CD4-positive, alpha-beta memory T cell (primary cell): ENCODE results near the gene KAT2A. TPM values are rescaled to one million over a fixed set of nuclear protein-coding genes. Genes with fewer than 3 reads are reported as not detected.

ENCODE experiments used
- CTCF ChIA-PET: fragments of 350-600 bp; sonication (Branson Sonifier 250); formaldehyde crosslinking; loops from one replicate; lab custom pipeline; 2021; ENCODE audit warnings: inconsistent platforms; ENCODE audit not compliant: partially characterized antibody; lab: Charles Lee
- POLR2A ChIA-PET: fragments of 350-600 bp; sonication (Branson Sonifier 250); formaldehyde crosslinking; loops from one replicate; lab custom pipeline; 2021; ENCODE audit not compliant: partially characterized antibody; lab: Charles Lee
- DNase-seq, 5 donors: peaks; one replicate each; pipeline versions ENCODE4 v3.0.0 to v3.0.0-alpha.2; 2020 to 2022; ENCODE audit warnings: mixed read lengths in 1 of 5
- H3K27ac ChIP-seq: one replicate; pipeline ENCODE4 v1.7.0; 2013; ENCODE audit warnings: low read depth, low read length
- H3K27me3 ChIP-seq: 2 replicates; pipeline ENCODE4 v1.7.0; 2013; ENCODE audit warnings: mild to moderate bottlenecking, low read length, moderate library complexity; ENCODE audit not compliant: insufficient read depth
- H3K36me3 ChIP-seq: 2 replicates; pipeline ENCODE4 v1.7.0; 2013; ENCODE audit warnings: mild to moderate bottlenecking, low read length, moderate library complexity; ENCODE audit not compliant: insufficient read depth
- H3K4me1 ChIP-seq: 2 replicates; pipeline ENCODE4 v1.7.0; 2013; ENCODE audit warnings: mild to moderate bottlenecking, low read length, moderate library complexity; ENCODE audit not compliant: insufficient read depth
- H3K4me3 ChIP-seq, 2 donors: one replicate each; pipeline ENCODE4 v1.7.0; 2013; ENCODE audit warnings: low read length in 2 of 2, mild to moderate bottlenecking in 1 of 2
- H3K9me3 ChIP-seq, 2 donors: one replicate each; pipeline ENCODE4 v1.7.0; 2013; ENCODE audit warnings: low read length in 2 of 2, control low read depth in 1 of 2; ENCODE audit not compliant: control insufficient read depth in 1 of 2
- H3K27ac Mint-ChIP-seq, 7 donors: one replicate each; pipeline ENCODE4 v1.8.0; 2020 to 2021; ENCODE audit warnings: mixed read lengths in 7 of 7, mild to moderate bottlenecking in 6 of 7, inconsistent platforms in 3 of 7, moderate library complexity in 3 of 7
- H3K27me3 Mint-ChIP-seq, 2 donors: one replicate each; pipeline ENCODE4 v1.8.0; 2020 to 2021; ENCODE audit warnings: mixed read lengths in 2 of 2
- H3K36me3 Mint-ChIP-seq, 2 donors: one replicate each; pipeline ENCODE4 v1.8.0; 2020 to 2021; ENCODE audit warnings: mixed read lengths in 2 of 2, inconsistent platforms in 1 of 2, mild to moderate bottlenecking in 1 of 2
- H3K4me1 Mint-ChIP-seq, 4 donors: one replicate each; pipeline ENCODE4 v1.8.0; 2020 to 2021; ENCODE audit warnings: mixed read lengths in 4 of 4, mild to moderate bottlenecking in 1 of 4
- H3K4me3 Mint-ChIP-seq, 8 donors: one replicate each; pipeline ENCODE4 v1.8.0; 2020 to 2021; ENCODE audit warnings: mixed read lengths in 8 of 8, mild to moderate bottlenecking in 7 of 8, moderate library complexity in 6 of 8, inconsistent platforms in 3 of 8
- H3K9me3 Mint-ChIP-seq, 8 donors: one replicate each; pipeline ENCODE4 v1.8.0; 2020 to 2021; ENCODE audit warnings: mixed read lengths in 8 of 8, mild to moderate bottlenecking in 5 of 8, inconsistent platforms in 3 of 8, moderate library complexity in 1 of 8
- intact Hi-C: fragments of 100-400 bp; cut with micrococcal nuclease; formaldehyde crosslinking; loops from one replicate; pipeline ENCODE4 v1.15.1; 2023
- polyA plus RNA-seq, 2 donors: library from polyadenylated mRNA; unstranded; fragments of 300-500 nt; fragmentation: Illumina TruSeq; gene quantifications; one replicate each; pipeline ENCODE4 v1.2.3, GENCODE V29; 2021
- total RNA-seq, 2 experiments: library from RNA; stranded (reverse); gene quantifications; one replicate each; pipeline ENCODE4 v1.2.3, GENCODE V29; 2021

Gene KAT2A
- total and polyA plus RNA-seq, 4 experiments from 2014 or later, result 5.9 to 39.9 (median 22.9) TPM

- Histone ChIP-seq H3K4me1 (peaks cover 3% of the 10 kb centered on the region), H3K36me3 (no peaks in the 10 kb centered on the region), H3K9me3 (no peaks in the 10 kb centered on the region), H3K27me3 (peaks cover 3% of the 10 kb centered on the region), H3K4me3 (no peak overlapping the region), H3K27ac (no peak overlapping the region)
- intact Hi-C loops, result no loop called here
- ChIA-PET POLR2A (no interaction called here), CTCF (no interaction called here)
- peaks cover 0 to 3% (median 1%) of the 10 kb centered on the region in 4 donors for H3K4me1 Mint-ChIP-seq
- H3K27ac Mint-ChIP-seq, result no peak overlapping the region
- no peaks in the 10 kb centered on the region for H3K36me3 Mint-ChIP-seq
- no peak for DNase-seq
- H3K9me3 Mint-ChIP-seq, result no peaks in the 10 kb centered on the region
- H3K27me3 Mint-ChIP-seq, result peaks cover 13 to 21% of the 10 kb centered on the region in 2 donors
- H3K4me3 Mint-ChIP-seq, result no peak overlapping the region
These were observed 44.2 kb downstream of the KAT2A start for GRCh38 chr17:42076797-42077559.

DNA sequence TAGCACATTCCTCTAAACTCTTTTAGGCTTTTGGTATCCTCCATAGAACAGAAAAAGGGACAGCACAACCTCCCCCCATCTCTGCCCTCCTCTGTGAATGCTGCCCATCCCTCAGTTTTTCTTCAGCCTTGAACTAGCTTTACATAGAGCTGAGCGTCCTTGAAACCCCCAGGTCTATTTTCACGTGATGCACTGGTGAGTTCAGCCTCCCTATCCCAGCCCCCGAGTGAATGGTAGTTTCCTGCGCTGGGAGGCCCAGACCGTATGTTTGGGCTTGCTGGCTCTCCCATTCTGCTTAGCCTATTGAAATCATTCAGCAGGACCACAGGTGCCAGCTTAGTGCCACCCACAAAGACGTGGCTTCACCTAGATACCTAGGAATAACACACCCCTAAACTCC lies 45.4 kb downstream of the KAT2A start:
- Histone ChIP-seq H3K36me3 (no peaks in the 10 kb centered on the region), H3K9me3 (no peaks in the 10 kb centered on the region), H3K4me3 (no peak overlapping the region), H3K27me3 (peaks cover 13% of the 10 kb centered on the region), H3K27ac (no peak overlapping the region), H3K4me1 (peaks cover 8% of the 10 kb centered on the region)
- H3K4me3 Mint-ChIP-seq, result no peak overlapping the region
- no peaks in the 10 kb centered on the region for H3K9me3 Mint-ChIP-seq
- intact Hi-C loops, result no loop called here
- POLR2A ChIA-PET, result no interaction called here
- peaks cover 16 to 28% of the 10 kb centered on the region in 2 donors for H3K27me3 Mint-ChIP-seq
- H3K36me3 Mint-ChIP-seq, result no peaks in the 10 kb centered on the region
- DNase-seq, result no peak
- CTCF ChIA-PET, result interaction anchor here (0.9 kb wide), 1 partner anchor 10 kb away, joined by 3 read pairs; no protein-coding TSS in a partner anchor
- peak overlapping the region in 1 of 7 donors; percentile 29 for H3K27ac Mint-ChIP-seq
- peaks cover 0 to 5% (median 2%) of the 10 kb centered on the region in 4 donors for H3K4me1 Mint-ChIP-seq

DNA sequence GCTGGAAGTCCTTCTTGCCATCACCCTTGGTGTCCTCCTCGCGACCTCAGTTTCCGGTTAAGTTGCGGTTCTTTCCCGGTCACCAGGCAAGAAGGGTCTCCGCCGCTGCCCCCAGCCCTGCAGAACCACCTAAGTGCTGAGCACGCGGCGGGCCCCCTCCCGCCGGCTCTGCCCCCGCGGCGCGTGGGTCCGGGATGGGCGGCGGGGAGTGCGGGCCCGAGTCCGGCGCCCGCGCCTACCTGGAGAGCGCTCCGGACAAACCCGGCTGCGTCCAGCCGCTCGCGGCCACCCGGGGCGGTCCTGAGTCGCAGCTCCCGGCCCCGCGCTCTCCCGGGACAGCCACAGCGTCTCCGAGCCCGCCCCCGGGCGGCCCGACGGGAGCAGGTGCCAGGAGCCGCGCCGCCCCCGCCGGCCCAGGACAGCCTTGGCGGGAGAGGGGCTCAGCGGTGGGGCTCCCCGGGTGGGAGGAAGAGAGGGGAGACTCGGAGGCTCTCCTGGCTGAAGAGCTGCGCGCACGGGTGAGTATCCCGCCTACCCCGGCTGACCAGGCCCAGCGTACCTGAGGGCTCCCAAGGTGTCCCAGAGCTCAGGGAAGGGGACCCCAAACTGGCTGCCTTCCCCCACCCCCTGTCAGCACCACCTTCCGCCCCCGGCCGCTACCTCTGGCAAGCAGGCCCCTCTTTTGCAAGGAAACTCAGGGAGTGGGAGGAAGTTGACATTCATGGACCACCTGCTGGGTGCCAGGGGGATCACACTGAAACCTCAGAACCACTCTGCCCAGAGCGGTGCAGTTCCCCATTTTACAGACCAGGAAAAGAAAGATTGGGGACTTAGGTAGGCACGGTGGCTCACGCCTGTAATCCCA lies 48.6 kb downstream of the KAT2A start:
- no peak overlapping the region for H3K27ac ChIP-seq
- H3K36me3 ChIP-seq, result no peaks in the 10 kb centered on the region
- no peaks in the 10 kb centered on the region for H3K9me3 ChIP-seq
- no peak overlapping the region for H3K27ac Mint-ChIP-seq
- ChIA-PET CTCF (interaction anchor here (0.7 to 1.5 kb wide), 4 partner anchors 29 to 117 kb away, joined by 3 to 4 read pairs (median 3); no protein-coding TSS in a partner anchor), POLR2A (interaction anchor here (1.4 kb wide), 1 partner anchor 39 kb away, joined by 4 read pairs; the partner anchor contains the start of gene DHX58)
- no peaks in the 10 kb centered on the region for H3K9me3 Mint-ChIP-seq
- no peak overlapping the region for H3K4me3 ChIP-seq
- no peak for DNase-seq
- H3K27me3 ChIP-seq, result peaks cover 13% of the 10 kb centered on the region
- peaks cover 18 to 28% of the 10 kb centered on the region in 2 donors for H3K27me3 Mint-ChIP-seq
- peak overlapping the region in 3 of 8 donors; percentile 31 to 60 (median 43) for H3K4me3 Mint-ChIP-seq
- H3K4me1 ChIP-seq, result peaks cover 8% of the 10 kb centered on the region
- intact Hi-C loops, result no loop called here
- H3K36me3 Mint-ChIP-seq, result no peaks in the 10 kb centered on the region
- peaks cover 0 to 5% (median 2%) of the 10 kb centered on the region in 4 donors for H3K4me1 Mint-ChIP-seq

GRCh38 chr17:42071810-42072209 lies 49.4 kb downstream of the KAT2A start:
- peaks cover 0 to 5% (median 2%) of the 10 kb centered on the region in 4 donors for H3K4me1 Mint-ChIP-seq
- H3K9me3 Mint-ChIP-seq, result no peaks in the 10 kb centered on the region
- POLR2A ChIA-PET, result interaction anchor here (1.4 kb wide), 1 partner anchor 40 kb away, joined by 4 read pairs; the partner anchor contains the start of gene DHX58
- Histone ChIP-seq H3K4me3 (no peak overlapping the region), H3K27ac (no peak overlapping the region), H3K9me3 (no peaks in the 10 kb centered on the region), H3K36me3 (no peaks in the 10 kb centered on the region), H3K27me3 (peaks cover 13% of the 10 kb centered on the region), H3K4me1 (peaks cover 13% of the 10 kb centered on the region)
- intact Hi-C loops, result no loop called here
- H3K36me3 Mint-ChIP-seq, result no peaks in the 10 kb centered on the region
- CTCF ChIA-PET, result interaction anchor here (0.6 to 1.5 kb wide), 4 partner anchors 38 to 47 kb away, joined by 3 to 5 read pairs (median 4); partner anchors contain the start of gene DHX58
- peak overlapping the region in 3 of 8 donors; percentile 31 to 68 (median 35) for H3K4me3 Mint-ChIP-seq
- peaks cover 18 to 30% of the 10 kb centered on the region in 2 donors for H3K27me3 Mint-ChIP-seq
- no peak overlapping the region for H3K27ac Mint-ChIP-seq
- DNase-seq, result no peak

- intact Hi-C loops, result no loop called here
- Mint-ChIP-seq H3K4me3 (peak overlapping the region in 1 of 8 donors; percentile 20), H3K9me3 (no peaks in the 10 kb centered on the region), H3K27ac (no peak overlapping the region), H3K4me1 (peaks cover 2 to 8% (median 5%) of the 10 kb centered on the region in 4 donors), H3K36me3 (no peaks in the 10 kb centered on the region), H3K27me3 (peaks cover 17 to 25% of the 10 kb centered on the region in 2 donors)
- peaks cover 14% of the 10 kb centered on the region for H3K4me1 ChIP-seq
- H3K9me3 ChIP-seq, result no peaks in the 10 kb centered on the region
- H3K4me3 ChIP-seq, result no peak overlapping the region
- no peak for DNase-seq
- H3K27ac ChIP-seq, result no peak overlapping the region
- H3K27me3 ChIP-seq, result peaks cover 13% of the 10 kb centered on the region
- POLR2A ChIA-PET, result interaction anchor here (1.9 kb wide), 1 partner anchor 44 kb away, joined by 8 read pairs; the partner anchor contains the start of gene DHX58
- CTCF ChIA-PET, result interaction anchor here (1.2 to 5.3 kb wide), 4 partner anchors 28 to 49 kb away, joined by 3 to 124 read pairs (median 46); partner anchors contain the start of genes DHX58 and KAT2A
- H3K36me3 ChIP-seq, result no peaks in the 10 kb centered on the region
These were observed 52.2 kb downstream of the KAT2A start for GRCh38 chr17:42068979-42069378.

DNA sequence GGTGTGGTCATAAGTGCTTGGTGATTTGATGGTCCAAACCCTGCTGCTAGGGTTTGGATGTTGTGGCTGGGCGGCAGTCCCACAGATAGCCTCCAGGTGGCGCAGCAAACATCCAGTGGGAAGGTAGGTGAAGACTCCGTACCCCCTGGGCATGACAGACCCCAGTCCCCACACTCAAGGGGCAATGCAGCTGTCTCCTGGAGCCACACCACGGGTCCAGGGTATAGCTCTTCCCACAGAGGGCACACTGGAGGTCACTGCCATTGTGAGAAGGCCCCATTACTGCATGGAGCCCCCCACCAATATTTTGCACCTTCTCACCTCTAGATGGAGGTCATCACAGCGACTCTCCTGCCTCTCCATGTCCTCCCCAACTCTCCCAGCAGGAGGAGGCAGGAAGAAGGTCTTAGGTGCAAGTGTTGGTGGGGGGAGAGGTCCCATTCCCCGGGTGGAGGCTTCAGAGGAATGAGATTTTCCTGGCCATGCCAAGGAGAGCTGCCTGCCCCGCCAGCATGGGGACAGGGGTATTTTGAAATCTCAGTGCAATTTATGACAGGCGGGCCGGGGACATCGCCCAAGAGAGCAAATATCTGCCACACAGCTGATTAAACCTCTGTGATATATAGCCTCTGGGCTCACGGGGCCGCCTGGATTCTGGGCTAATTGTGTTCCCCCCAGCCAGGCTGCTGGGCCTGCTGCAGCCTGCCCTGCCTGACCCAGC lies 53.6 kb downstream of the KAT2A start:
- Histone ChIP-seq H3K36me3 (no peaks in the 10 kb centered on the region), H3K27ac (no peak overlapping the region), H3K4me3 (no peak overlapping the region), H3K9me3 (no peaks in the 10 kb centered on the region), H3K4me1 (peaks cover 18% of the 10 kb centered on the region), H3K27me3 (peaks cover 13% of the 10 kb centered on the region)
- intact Hi-C loops, result loop anchor here (1.0 kb wide), 2 partner anchors 49 to 104 kb away; no protein-coding TSS in a partner anchor
- Mint-ChIP-seq H3K9me3 (no peaks in the 10 kb centered on the region), H3K27me3 (peaks cover 8 to 15% of the 10 kb centered on the region in 2 donors), H3K36me3 (no peaks in the 10 kb centered on the region), H3K4me3 (no peak overlapping the region), H3K4me1 (peaks cover 2 to 8% (median 6%) of the 10 kb centered on the region in 4 donors), H3K27ac (no peak overlapping the region)
- CTCF ChIA-PET, result interaction anchor here (0.7 to 5.3 kb wide), 17 partner anchors 9 to 114 kb away, joined by 3 to 124 read pairs (median 5); partner anchors contain the start of genes CNP, DHX58, KAT2A and ZNF385C
- DNase-seq, result peak; percentile 48 to 66 (median 59)
- POLR2A ChIA-PET, result interaction anchor here (0.6 to 1.9 kb wide), 3 partner anchors 45 to 104 kb away, joined by 3 to 8 read pairs (median 3); partner anchors contain the start of gene DHX58
